Measurements from ENCODE around the gene WDR7.

Gene WDR7

DNA sequence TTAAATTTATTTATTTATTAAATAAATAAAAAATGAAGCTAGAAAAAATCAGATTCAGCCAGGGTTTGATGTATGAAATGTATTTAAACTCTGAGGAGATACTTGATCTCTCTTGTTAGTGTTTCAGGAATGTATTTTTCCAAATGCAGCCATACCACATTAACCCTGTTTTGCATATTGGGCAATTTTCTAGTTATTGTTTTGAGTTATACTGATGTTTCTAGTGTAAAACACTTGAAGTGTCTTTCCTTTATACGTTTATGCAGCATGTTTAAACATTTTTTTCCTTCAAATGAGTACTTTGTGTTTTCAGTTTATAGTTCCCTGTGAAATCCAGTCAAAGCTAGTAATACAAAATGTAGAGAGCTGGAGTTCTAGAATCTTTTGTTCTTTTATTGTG, 69.9 kb downstream of the WDR7 start:
- Mint-ChIP-seq H3K27ac (no peak overlapping the region), H3K36me3 (ENCODE audit: low read depth) (peaks cover 54% of the 10 kb centered on the region), H3K4me1 (ENCODE audit: low read depth) (no peaks in the 10 kb centered on the region), H3K4me3 (no peak overlapping the region), H3K27me3 (no peaks in the 10 kb centered on the region), H3K9me3 (no peaks in the 10 kb centered on the region)
- intact Hi-C loops (cut with micrococcal nuclease), result no loop called here

DNA sequence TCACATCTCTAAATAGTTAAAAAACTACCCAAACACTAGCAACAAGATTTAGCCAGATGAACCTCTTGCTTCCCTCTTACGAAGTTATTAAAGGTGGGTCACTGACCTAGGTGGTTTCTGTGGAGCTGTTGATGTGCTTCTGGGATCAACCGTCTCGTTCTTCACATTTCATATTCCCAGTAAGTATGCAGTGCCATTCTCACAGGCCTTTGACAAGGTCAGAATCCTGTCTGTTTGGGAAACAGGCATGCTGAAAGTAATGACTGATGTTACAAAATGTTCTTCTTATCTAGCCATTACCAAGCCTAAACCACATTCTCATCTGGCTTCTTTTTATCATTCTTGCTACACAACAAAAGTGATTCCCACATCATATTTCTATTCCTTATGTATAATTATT, 70.3 kb downstream of the WDR7 start:
- Mint-ChIP-seq H3K27ac (no peak overlapping the region), H3K36me3 (ENCODE audit: low read depth) (peaks cover 54% of the 10 kb centered on the region), H3K4me1 (ENCODE audit: low read depth) (no peaks in the 10 kb centered on the region), H3K27me3 (no peaks in the 10 kb centered on the region), H3K4me3 (no peak overlapping the region), H3K9me3 (no peaks in the 10 kb centered on the region)
- intact Hi-C loops (cut with micrococcal nuclease), result no loop called here

DNA sequence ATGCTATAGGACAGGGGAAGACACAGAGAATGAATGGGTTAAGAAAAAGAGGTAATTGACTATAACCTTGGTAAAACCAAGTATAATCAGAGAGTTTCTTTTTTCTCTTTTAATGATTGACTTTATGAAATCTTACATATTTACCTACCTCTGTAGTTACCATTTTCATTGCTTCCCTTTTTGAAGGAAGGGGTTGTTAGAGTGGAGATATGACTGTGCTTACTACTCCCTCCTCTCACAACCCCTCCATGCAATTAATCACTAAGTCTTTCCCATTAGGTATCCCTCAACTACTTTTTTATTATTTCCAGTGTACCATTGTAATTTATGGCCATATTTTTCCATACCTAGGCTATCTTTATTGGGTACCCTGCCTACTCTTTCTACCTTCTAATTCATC, 71.4 kb downstream of the WDR7 start:
- Mint-ChIP-seq H3K36me3 (ENCODE audit: low read depth) (peaks cover 54% of the 10 kb centered on the region), H3K27ac (no peak overlapping the region)
- intact Hi-C loops (cut with micrococcal nuclease), result no loop called here

DNA sequence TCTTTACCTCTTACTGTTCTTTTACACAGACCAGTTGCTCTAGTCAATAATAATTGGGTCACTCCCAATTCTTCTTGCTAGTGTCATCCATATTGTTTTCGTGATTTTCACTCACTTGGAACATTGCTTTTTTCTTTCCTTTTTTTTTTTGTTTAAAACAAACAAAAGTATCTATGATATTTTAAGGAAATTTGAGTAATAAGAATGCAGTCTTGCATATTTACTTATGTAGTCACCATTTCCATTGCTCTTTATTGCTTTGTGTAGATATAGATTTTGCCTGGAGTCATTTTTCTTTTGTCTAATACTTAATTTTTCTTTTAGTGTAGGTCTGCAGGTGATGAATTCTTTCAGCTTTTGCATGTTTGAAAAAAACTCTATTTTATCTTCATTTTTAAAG, 71.9 kb downstream of the WDR7 start:
- peaks cover 54% of the 10 kb centered on the region for H3K36me3 Mint-ChIP-seq (ENCODE audit: low read depth)
- intact Hi-C loops (cut with micrococcal nuclease), result no loop called here
- no peak overlapping the region for H3K4me3 Mint-ChIP-seq
- H3K27ac Mint-ChIP-seq, result no peak overlapping the region
- H3K27me3 Mint-ChIP-seq, result no peaks in the 10 kb centered on the region
- H3K9me3 Mint-ChIP-seq, result no peaks in the 10 kb centered on the region
- H3K4me1 Mint-ChIP-seq (ENCODE audit: low read depth), result no peaks in the 10 kb centered on the region

More for the DNA sequence above, 71.4 kb downstream of the WDR7 start:
- H3K4me1 Mint-ChIP-seq (ENCODE audit: low read depth), result no peaks in the 10 kb centered on the region
- no peaks in the 10 kb centered on the region for H3K9me3 Mint-ChIP-seq
- H3K4me3 Mint-ChIP-seq, result no peak overlapping the region
- H3K27me3 Mint-ChIP-seq, result no peaks in the 10 kb centered on the region

DNA sequence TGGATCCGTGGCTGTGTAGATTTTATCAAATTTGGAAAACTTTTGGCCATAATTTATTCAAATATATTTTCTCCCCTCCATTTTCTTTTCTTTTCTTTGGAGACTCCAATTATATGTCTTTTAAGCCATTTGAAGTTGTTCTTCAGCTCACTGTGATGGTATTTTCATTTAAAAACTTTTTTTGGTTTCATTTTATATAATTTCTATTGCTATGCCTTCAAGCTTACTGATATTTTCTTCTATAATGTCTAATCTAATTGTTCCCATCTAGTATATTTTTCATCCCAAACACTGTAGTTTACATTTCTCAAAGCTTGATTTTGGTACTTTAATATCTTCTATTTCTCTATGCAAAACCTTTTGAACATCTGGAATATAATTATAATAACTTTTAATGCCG, 72.5 kb downstream of the WDR7 start:
- intact Hi-C loops (cut with micrococcal nuclease), result no loop called here
- Mint-ChIP-seq H3K4me1 (ENCODE audit: low read depth) (no peaks in the 10 kb centered on the region), H3K36me3 (ENCODE audit: low read depth) (peaks cover 54% of the 10 kb centered on the region)

DNA sequence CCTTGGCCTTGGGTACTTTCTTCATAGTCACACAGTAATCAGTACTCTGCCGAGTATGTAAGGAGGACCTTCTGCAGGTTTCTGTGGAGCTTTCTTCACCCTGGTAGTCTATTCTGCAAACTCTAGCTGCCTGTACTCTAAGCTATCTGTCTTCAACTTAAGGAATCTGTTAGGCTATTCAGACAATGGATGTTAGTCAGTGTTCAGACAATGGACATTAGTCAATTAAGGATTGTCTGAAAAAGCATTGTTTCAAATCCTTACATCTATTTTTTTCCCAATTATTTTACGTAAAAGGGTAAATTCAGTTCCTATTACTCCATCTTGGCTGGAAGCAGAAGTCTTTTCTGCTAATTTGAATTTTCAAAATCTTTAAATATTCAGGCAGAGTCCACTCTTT, 75.7 kb downstream of the WDR7 start:
- Mint-ChIP-seq H3K36me3 (ENCODE audit: low read depth) (peaks cover 60% of the 10 kb centered on the region), H3K9me3 (no peaks in the 10 kb centered on the region), H3K4me1 (ENCODE audit: low read depth) (no peaks in the 10 kb centered on the region), H3K27me3 (no peaks in the 10 kb centered on the region), H3K4me3 (no peak overlapping the region), H3K27ac (no peak overlapping the region)
- intact Hi-C loops (cut with micrococcal nuclease), result no loop called here

More for the DNA sequence above, 72.5 kb downstream of the WDR7 start:
- Mint-ChIP-seq H3K4me3 (no peak overlapping the region), H3K27ac (no peak overlapping the region), H3K9me3 (no peaks in the 10 kb centered on the region), H3K27me3 (no peaks in the 10 kb centered on the region)

DNA sequence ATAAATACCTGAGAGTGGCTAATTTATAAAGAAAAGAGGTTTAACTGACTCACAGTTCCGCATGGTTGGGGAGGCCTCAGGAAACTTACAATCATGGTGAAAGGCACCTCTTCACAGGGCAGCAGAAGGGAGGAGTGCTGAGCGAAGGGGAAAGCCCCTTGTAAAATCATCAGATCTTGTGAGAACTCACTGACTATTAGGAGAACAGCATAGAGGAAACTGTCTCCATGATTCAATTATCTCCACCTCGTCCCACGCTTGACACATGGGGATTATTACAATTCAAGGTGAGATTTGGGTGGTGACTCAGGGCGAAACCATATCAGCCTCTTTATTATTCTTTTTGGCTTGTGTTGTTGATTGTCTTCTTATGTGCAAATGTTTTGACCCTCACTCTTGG, 76.2 kb downstream of the WDR7 start:
- Mint-ChIP-seq H3K27me3 (no peaks in the 10 kb centered on the region), H3K4me3 (no peak overlapping the region), H3K27ac (no peak overlapping the region), H3K9me3 (no peaks in the 10 kb centered on the region), H3K36me3 (ENCODE audit: low read depth) (peaks cover 59% of the 10 kb centered on the region), H3K4me1 (ENCODE audit: low read depth) (no peaks in the 10 kb centered on the region)
- intact Hi-C loops (cut with micrococcal nuclease), result no loop called here

DNA sequence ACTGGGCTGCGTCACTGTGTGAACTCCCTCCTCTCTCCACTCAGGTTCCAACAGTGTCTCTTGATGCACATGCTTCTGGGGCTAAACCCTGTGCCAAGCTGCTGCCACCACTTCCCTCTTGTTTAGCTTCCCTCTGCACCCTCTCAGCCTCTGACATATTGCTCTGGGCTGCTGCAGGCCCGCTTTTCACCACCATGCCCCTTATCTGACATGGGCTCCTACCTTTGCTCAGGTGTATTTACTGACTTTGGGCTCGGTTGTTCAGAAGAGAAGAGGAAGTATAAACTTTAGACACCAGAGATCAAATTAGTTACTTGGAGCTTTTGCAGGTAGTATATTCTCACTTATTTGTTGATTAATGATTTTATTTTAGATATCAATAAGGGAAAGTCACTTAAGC, 77.6 kb downstream of the WDR7 start:
- intact Hi-C loops (cut with micrococcal nuclease), result no loop called here
- peaks cover 46% of the 10 kb centered on the region for H3K36me3 Mint-ChIP-seq (ENCODE audit: low read depth)
- H3K27ac Mint-ChIP-seq, result no peak overlapping the region
- H3K9me3 Mint-ChIP-seq, result no peaks in the 10 kb centered on the region
- no peak overlapping the region for H3K4me3 Mint-ChIP-seq
- no peaks in the 10 kb centered on the region for H3K27me3 Mint-ChIP-seq
- no peaks in the 10 kb centered on the region for H3K4me1 Mint-ChIP-seq (ENCODE audit: low read depth)

DNA sequence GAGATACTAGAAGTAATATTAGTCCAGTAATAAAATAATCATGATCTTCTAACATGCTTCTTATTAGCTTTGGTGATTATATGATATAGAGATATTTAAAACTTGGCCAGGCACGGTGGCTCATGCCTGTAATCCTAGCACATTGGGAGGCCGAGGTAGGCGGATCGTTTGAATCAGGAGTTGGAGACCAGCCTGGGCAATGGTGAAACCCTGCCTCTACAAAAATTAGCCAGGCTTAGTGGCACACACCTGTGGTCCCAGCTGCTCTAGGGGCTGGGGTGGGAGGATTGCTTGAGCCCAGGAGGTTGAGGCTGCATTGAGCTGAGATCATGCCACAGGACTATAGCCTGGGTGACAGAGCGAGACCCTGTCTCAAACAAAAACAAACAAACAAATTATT, 87.0 kb downstream of the WDR7 start:
- H3K27me3 Mint-ChIP-seq, result no peaks in the 10 kb centered on the region
- intact Hi-C loops (cut with micrococcal nuclease), result no loop called here
- no peak overlapping the region for H3K27ac Mint-ChIP-seq
- H3K4me1 Mint-ChIP-seq (ENCODE audit: low read depth), result peaks cover 6% of the 10 kb centered on the region
- peaks cover 28% of the 10 kb centered on the region for H3K36me3 Mint-ChIP-seq (ENCODE audit: low read depth)
- H3K9me3 Mint-ChIP-seq, result no peaks in the 10 kb centered on the region
- H3K4me3 Mint-ChIP-seq, result no peak overlapping the region

DNA sequence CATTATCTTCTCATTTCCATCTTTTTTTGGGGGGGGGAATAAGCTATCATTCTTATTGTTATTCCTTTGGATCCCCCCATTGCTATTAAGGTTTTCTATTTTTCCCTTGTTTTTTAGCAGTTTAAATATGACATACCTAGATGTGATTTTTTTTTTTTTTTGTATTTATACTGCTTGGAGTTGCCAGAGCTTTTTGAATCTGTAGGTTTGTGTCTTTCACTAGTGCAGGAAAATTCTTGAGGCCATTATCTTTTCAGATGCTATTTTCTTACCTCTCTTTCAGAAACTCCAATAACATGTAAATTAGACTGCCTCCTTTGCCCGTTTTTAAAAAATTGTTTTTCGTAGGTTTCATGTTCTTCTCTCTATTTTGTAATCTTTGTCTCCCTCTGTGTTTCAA, 88.6 kb downstream of the WDR7 start:
- intact Hi-C loops (cut with micrococcal nuclease), result no loop called here
- H3K27me3 Mint-ChIP-seq, result no peaks in the 10 kb centered on the region
- peaks cover 6% of the 10 kb centered on the region for H3K4me1 Mint-ChIP-seq (ENCODE audit: low read depth)
- H3K27ac Mint-ChIP-seq, result no peak overlapping the region
- H3K36me3 Mint-ChIP-seq (ENCODE audit: low read depth), result peaks cover 18% of the 10 kb centered on the region
- no peaks in the 10 kb centered on the region for H3K9me3 Mint-ChIP-seq
- no peak overlapping the region for H3K4me3 Mint-ChIP-seq

DNA sequence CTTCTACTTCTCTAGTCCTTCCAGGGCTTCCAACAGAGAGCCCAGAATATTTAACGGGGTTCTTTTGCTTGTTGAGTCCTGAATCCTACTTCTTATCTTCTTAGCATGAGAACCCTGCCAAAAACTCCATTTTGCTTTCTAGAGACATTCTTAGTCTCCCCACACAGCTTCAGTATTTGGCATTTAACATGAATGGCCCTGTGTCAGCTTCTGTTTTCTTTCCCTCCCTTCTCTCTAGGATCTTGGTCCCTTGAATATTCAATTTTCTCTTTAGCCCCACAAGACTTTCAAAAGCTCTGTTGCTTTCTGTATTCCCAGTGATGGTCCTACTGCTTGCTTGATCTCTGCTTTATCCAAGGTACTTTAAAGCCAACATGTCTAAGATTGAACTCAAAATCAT, 89.5 kb downstream of the WDR7 start:
- peaks cover 6% of the 10 kb centered on the region for H3K4me1 Mint-ChIP-seq (ENCODE audit: low read depth)
- H3K27me3 Mint-ChIP-seq, result no peaks in the 10 kb centered on the region
- intact Hi-C loops (cut with micrococcal nuclease), result no loop called here
- no peak overlapping the region for H3K4me3 Mint-ChIP-seq
- no peak overlapping the region for H3K27ac Mint-ChIP-seq
- peaks cover 9% of the 10 kb centered on the region for H3K36me3 Mint-ChIP-seq (ENCODE audit: low read depth)
- H3K9me3 Mint-ChIP-seq, result no peaks in the 10 kb centered on the region

DNA sequence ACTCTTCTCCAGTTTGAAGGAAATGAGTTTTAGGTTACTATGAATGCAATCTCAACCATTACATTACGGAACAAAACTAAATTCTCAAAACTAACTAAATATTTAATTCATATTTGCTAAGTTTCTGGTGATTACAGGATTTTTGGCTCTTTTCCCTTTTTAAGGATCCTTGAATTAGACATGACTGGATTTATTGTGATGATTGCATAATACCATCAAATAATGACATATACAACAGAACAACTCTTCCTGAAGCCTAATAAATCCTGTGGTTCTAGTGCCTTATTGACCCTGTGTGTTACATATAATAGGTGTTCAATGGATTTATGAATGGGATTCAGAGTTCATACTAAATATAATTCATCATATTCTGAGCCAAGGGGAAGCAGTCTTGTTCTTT, 90.5 kb downstream of the WDR7 start:
- no peaks in the 10 kb centered on the region for H3K9me3 Mint-ChIP-seq
- peaks cover 4% of the 10 kb centered on the region for H3K4me1 Mint-ChIP-seq (ENCODE audit: low read depth)
- intact Hi-C loops (cut with micrococcal nuclease), result no loop called here
- no peak overlapping the region for H3K27ac Mint-ChIP-seq
- no peaks in the 10 kb centered on the region for H3K36me3 Mint-ChIP-seq (ENCODE audit: low read depth)
- no peak overlapping the region for H3K4me3 Mint-ChIP-seq
- H3K27me3 Mint-ChIP-seq, result no peaks in the 10 kb centered on the region

DNA sequence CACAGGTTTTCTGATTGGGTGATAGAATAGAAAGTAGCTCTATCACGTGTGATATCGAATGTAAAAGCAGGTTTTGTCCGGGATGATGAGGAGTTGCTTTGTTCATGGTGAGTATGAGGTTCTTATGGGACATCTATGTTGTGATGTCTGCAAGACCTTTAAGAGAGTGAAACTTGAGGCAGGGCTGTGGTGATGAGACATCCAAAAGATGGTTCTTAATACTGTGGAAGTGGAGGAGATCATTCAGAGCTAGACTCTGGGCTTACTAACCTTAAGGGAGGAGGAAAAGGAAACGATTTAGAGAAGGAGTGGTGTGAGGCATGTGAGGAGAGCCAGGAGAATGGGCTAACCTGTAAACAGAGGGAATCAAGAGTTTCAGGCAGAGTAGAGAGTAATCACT, 92.0 kb downstream of the WDR7 start:
- intact Hi-C loops (cut with micrococcal nuclease), result no loop called here
- Mint-ChIP-seq H3K27me3 (no peaks in the 10 kb centered on the region), H3K4me3 (no peak overlapping the region), H3K36me3 (ENCODE audit: low read depth) (no peaks in the 10 kb centered on the region), H3K9me3 (no peaks in the 10 kb centered on the region), H3K4me1 (ENCODE audit: low read depth) (peaks cover 4% of the 10 kb centered on the region), H3K27ac (no peak overlapping the region)

DNA sequence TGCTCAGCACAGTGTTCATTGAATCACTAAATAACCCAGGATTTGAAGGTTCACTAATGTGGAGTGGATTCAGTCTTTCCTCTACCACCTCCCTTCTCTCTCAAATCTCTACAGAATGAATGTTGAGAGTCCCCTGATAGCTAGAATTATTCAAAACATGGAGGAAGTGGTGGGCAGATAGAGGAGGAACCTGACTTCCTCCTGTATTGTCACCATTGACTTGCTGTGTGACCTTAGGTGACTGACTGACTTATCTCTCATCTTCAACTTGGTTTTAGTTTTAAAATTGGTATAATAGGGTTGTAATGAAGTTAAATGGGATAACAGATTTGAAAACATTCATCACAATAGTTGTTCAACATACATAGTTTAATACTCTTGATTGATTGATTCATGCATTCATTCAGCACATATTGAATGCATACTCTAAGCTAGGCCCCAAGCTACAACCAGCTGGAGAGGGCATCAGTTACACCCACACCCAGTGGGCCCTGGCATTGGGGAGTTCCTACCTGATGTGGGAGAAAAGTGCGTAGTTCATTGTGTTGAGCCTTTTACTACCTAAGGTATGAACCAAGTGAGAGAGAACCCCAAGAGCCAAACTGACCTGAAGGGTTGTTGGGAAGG, 96.0 kb downstream of the WDR7 start:
- intact Hi-C loops (cut with micrococcal nuclease), result loop anchor here (5.0 kb wide), 1 partner anchor 815 kb away; no protein-coding TSS in a partner anchor
- Mint-ChIP-seq H3K27ac (no peak overlapping the region), H3K9me3 (no peaks in the 10 kb centered on the region), H3K4me1 (ENCODE audit: low read depth) (peaks cover 4% of the 10 kb centered on the region), H3K36me3 (ENCODE audit: low read depth) (peaks cover 6% of the 10 kb centered on the region), H3K27me3 (no peaks in the 10 kb centered on the region), H3K4me3 (no peak overlapping the region)

DNA sequence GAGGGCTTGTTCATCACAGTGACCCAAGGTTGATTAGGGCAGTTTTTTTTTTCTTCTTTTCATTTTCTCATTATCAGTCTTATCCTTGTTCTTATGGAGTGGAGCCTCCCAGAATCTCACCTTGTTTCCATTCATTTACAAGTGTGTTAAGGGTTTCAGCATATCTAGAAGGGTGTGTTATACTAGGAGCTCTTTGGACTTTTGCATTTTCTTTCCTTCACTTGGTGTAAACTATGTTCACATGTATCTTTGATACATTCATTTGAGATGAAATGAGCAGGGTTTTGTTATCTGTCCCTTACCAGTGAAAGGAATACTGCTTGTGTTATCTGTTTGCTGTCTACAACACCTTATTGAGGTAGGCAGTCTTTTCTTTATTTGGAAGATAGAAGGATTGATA, 96.7 kb downstream of the WDR7 start:
- no peak overlapping the region for H3K27ac Mint-ChIP-seq

More for the DNA sequence above, 96.7 kb downstream of the WDR7 start:
- intact Hi-C loops (cut with micrococcal nuclease), result loop anchor here (5.0 kb wide), 1 partner anchor 814 kb away; no protein-coding TSS in a partner anchor
- no peaks in the 10 kb centered on the region for H3K27me3 Mint-ChIP-seq
- no peak overlapping the region for H3K4me3 Mint-ChIP-seq
- H3K9me3 Mint-ChIP-seq, result no peaks in the 10 kb centered on the region
- peaks cover 6% of the 10 kb centered on the region for H3K36me3 Mint-ChIP-seq (ENCODE audit: low read depth)
- peaks cover 4% of the 10 kb centered on the region for H3K4me1 Mint-ChIP-seq (ENCODE audit: low read depth)

Measured in dendritic cell treated with granulocyte-macrophage colony-stimulating factor and Interleukin-4, amounts not matched to agents 40 ng/mL and 50 ng/mL, for 4 days (primary cell).